ENCODE data around the gene TMEM225. TPM values are rescaled to one million over a fixed set of nuclear protein-coding genes. Genes with fewer than 3 reads are reported as not detected.
"Not testable (repeated sequence)": the region's sequence is repeated elsewhere in the genome, so short reads cannot be mapped to it uniquely, and the experiment has no call there.

The TMEM225 gene
- total RNA-seq, 1 donor from 2014 or later = not detected

DNA sequence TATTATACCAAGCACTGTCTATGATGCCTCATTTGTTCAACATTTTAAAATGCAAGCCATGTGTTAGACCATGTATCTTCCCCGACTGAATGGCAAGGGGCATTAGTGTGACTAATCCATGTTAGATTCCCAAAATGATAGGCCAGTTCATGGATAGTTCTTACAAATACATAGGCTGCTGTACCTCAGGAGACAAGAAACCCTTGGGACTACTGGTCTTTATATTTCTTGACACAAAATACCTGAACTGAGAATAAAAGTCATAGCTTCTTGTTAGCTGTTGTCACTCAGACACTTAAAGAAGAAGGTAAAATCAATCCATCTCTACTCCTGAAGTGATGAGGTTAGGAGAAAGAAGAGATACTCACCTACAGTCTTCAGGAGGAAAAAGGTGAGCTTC is 16.4 kb upstream of the TMEM225 start, which contains the start of gene OR8D4:
OR8D4 (plus strand) TSS at position 301 of the 400 bp plus-strand sequence. CDS start 4,265 bp downstream, outside the sequence.
- no peak for DNase-seq (ENCODE audit: low spot score)
- no peaks in the 10 kb centered on the region for H3K79me2 ChIP-seq (ENCODE audit: low read depth)
- TF ChIP-seq EZH2 (IDR thresholded peaks at IDR 0.05) = no peak
- TF ChIP-seq, protein P1, sequence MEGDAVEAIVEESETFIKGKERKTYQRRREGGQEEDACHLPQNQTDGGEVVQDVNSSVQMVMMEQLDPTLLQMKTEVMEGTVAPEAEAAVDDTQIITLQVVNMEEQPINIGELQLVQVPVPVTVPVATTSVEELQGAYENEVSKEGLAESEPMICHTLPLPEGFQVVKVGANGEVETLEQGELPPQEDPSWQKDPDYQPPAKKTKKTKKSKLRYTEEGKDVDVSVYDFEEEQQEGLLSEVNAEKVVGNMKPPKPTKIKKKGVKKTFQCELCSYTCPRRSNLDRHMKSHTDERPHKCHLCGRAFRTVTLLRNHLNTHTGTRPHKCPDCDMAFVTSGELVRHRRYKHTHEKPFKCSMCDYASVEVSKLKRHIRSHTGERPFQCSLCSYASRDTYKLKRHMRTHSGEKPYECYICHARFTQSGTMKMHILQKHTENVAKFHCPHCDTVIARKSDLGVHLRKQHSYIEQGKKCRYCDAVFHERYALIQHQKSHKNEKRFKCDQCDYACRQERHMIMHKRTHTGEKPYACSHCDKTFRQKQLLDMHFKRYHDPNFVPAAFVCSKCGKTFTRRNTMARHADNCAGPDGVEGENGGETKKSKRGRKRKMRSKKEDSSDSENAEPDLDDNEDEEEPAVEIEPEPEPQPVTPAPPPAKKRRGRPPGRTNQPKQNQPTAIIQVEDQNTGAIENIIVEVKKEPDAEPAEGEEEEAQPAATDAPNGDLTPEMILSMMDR (IDR thresholded peaks at IDR 0.05) = no peak
- no peak for TF ChIP-seq EZH2phosphoT487 (IDR thresholded peaks at IDR 0.05)
- Mint-ChIP-seq H3K27me3 (ENCODE audit: insufficient read depth, low read depth) (no peaks in the 10 kb centered on the region), H3K4me3 (no peak within 1 kb of the TSS), H3K9me3 (no peaks in the 10 kb centered on the region), H3K4me1 (peaks cover 8% of the 10 kb centered on the region), H3K36me3 (no peaks in the 10 kb centered on the region), H3K27ac (no peak within 1 kb of the TSS)
- H3K36me3 ChIP-seq = no peaks in the 10 kb centered on the region
- H3K9ac ChIP-seq = no peak within 1 kb of the TSS
- H3K4me3 ChIP-seq = no peak within 1 kb of the TSS
- no peaks in the 10 kb centered on the region for H3F3A ChIP-seq (ENCODE audit: low read depth)
- no peaks in the 10 kb centered on the region for H3K9me3 ChIP-seq (ENCODE audit: low read depth)
- no peak within 1 kb of the TSS for H3K27ac ChIP-seq
- peaks cover 16% of the 10 kb centered on the region for H3K4me1 ChIP-seq
- H3K27me3 ChIP-seq = no peaks in the 10 kb centered on the region
- no peaks in the 10 kb centered on the region for H4K20me1 ChIP-seq (ENCODE audit: low read depth)
- H2AFZ ChIP-seq (replicated peaks) = no peak within 1 kb of the TSS
- no peak within 1 kb of the TSS for H3K4me2 ChIP-seq

DNA sequence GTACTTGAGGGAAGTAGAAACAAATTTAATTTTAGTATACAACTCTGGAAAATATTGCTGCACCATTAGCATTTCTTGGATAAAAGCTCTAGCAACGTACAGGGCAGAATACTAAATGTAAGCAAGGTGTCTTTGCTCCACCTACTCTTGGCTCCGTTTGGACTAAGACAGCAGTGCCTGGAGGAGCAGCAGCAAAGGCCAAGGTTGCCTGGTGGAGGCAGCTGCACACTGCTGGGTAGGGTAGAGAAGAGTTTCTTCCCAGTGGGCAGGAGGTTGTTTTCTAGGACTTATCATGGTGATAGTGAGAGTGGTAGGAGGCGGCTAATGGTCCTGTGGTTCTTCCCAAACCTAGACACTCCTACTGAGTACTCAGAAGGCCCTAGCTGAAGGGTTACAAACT is 14.3 kb upstream of the TMEM225 start:
- Histone ChIP-seq H3K4me3 (no peak overlapping the region), H4K20me1 (ENCODE audit: low read depth) (no peaks in the 10 kb centered on the region), H3K27me3 (no peaks in the 10 kb centered on the region), H3K9me3 (ENCODE audit: low read depth) (no peaks in the 10 kb centered on the region), H3K36me3 (no peaks in the 10 kb centered on the region), H3K9ac (no peak overlapping the region), H3K4me1 (no peaks in the 10 kb centered on the region), H3K27ac (no peak overlapping the region), H3K79me2 (ENCODE audit: low read depth) (no peaks in the 10 kb centered on the region), H3F3A (ENCODE audit: low read depth) (no peaks in the 10 kb centered on the region), H2AFZ (replicated peaks) (no peak overlapping the region), H3K4me2 (no peak overlapping the region)
- no peaks in the 10 kb centered on the region for H3K9me3 Mint-ChIP-seq
- H3K27ac Mint-ChIP-seq = no peak overlapping the region
- H3K27me3 Mint-ChIP-seq (ENCODE audit: insufficient read depth, low read depth) = no peaks in the 10 kb centered on the region
- no peak overlapping the region for H3K4me3 Mint-ChIP-seq
- H3K36me3 Mint-ChIP-seq = no peaks in the 10 kb centered on the region
- TF ChIP-seq EZH2phosphoT487 (IDR thresholded peaks at IDR 0.05) = no peak
- no peak for DNase-seq (ENCODE audit: low spot score)
- no peaks in the 10 kb centered on the region for H3K4me1 Mint-ChIP-seq

DNA sequence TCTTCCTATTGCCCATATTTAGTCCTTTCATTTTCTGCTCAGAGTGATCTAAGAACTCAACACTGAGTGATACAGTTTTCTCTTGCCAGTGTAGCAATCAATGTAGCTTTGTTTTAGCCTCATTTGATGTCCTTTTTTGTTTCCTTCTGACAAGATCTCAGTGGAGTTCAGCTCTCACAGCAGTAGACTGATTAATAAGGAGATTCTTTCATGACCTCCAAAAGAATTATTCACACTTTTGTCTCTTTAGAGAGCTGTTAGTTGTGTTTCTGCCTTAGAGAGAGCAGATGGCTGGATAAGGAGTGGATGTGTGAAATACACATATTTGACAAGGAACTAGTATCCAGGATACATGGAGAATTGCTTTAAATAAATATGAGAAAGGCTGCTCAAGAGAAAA is 6.6 kb upstream of the TMEM225 start:
- H3K4me3 Mint-ChIP-seq = no peak overlapping the region
- H3K27ac ChIP-seq = no peak overlapping the region
- no peak overlapping the region for H3K27ac Mint-ChIP-seq
- H2AFZ ChIP-seq (replicated peaks) = peak overlapping the region; percentile 9
- H3K27me3 ChIP-seq = no peaks in the 10 kb centered on the region
- H3K79me2 ChIP-seq (ENCODE audit: low read depth) = no peaks in the 10 kb centered on the region
- H4K20me1 ChIP-seq (ENCODE audit: low read depth) = no peaks in the 10 kb centered on the region
- H3K9ac ChIP-seq = no peak overlapping the region
- H3F3A ChIP-seq (ENCODE audit: low read depth) = no peaks in the 10 kb centered on the region
- no peaks in the 10 kb centered on the region for H3K9me3 ChIP-seq (ENCODE audit: low read depth)
- no peaks in the 10 kb centered on the region for H3K36me3 ChIP-seq
- H3K27me3 Mint-ChIP-seq (ENCODE audit: insufficient read depth, low read depth) = no peaks in the 10 kb centered on the region
- no peak overlapping the region for H3K4me2 ChIP-seq
- TF ChIP-seq EZH2 (IDR thresholded peaks at IDR 0.05) = no peak
- no peak for TF ChIP-seq EZH2phosphoT487 (IDR thresholded peaks at IDR 0.05)
- TF ChIP-seq, protein P1 (IDR thresholded peaks at IDR 0.05) = no peak
- peaks cover 13% of the 10 kb centered on the region for H3K4me1 ChIP-seq
- DNase-seq (ENCODE audit: low spot score) = no peak
- peaks cover 6% of the 10 kb centered on the region for H3K4me1 Mint-ChIP-seq
- H3K36me3 Mint-ChIP-seq = no peaks in the 10 kb centered on the region
- no peaks in the 10 kb centered on the region for H3K9me3 Mint-ChIP-seq
- H3K4me3 ChIP-seq = no peak overlapping the region

DNA sequence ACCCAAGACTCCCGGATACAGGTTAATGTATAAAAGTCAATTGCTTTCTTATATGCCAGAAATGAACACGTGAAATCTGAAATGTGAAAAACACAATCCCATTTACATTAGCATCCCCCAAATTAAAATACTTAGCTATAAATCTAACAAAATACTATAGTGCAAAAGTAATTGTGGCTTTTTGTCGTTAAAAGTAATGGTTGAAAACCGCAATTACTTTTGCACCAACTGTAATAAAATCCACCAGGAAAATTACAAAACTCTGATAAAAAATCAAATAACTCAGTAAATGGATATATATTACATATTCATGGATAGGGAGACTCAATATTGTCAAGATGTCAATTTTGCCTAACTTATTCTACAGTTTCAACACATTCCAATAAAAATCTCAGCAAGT is 4.6 kb downstream of the TMEM225 start:
- Histone ChIP-seq H2AFZ (replicated peaks) (no peak overlapping the region), H3K9ac (no peak overlapping the region), H3K4me1 (peaks cover 21% of the 10 kb centered on the region), H3K9me3 (ENCODE audit: low read depth) (no peaks in the 10 kb centered on the region), H3K4me2 (no peak overlapping the region), H3K36me3 (no peaks in the 10 kb centered on the region), H3K27ac (no peak overlapping the region), H3K4me3 (no peak overlapping the region), H3F3A (ENCODE audit: low read depth) (peaks cover 18% of the 10 kb centered on the region), H3K27me3 (no peaks in the 10 kb centered on the region), H4K20me1 (ENCODE audit: low read depth) (no peaks in the 10 kb centered on the region), H3K79me2 (ENCODE audit: low read depth) (no peaks in the 10 kb centered on the region)
- DNase-seq (ENCODE audit: low spot score) = no peak
- Mint-ChIP-seq H3K9me3 (peaks cover 4% of the 10 kb centered on the region), H3K4me3 (no peak overlapping the region), H3K4me1 (no peaks in the 10 kb centered on the region), H3K27ac (no peak overlapping the region), H3K27me3 (ENCODE audit: insufficient read depth, low read depth) (peaks cover 2% of the 10 kb centered on the region), H3K36me3 (no peaks in the 10 kb centered on the region)
- TF ChIP-seq EZH2phosphoT487 (IDR thresholded peaks at IDR 0.05) = no peak
- TF ChIP-seq EZH2 (IDR thresholded peaks at IDR 0.05) = no peak
- TF ChIP-seq, protein P1 (IDR thresholded peaks at IDR 0.05) = no peak

DNA sequence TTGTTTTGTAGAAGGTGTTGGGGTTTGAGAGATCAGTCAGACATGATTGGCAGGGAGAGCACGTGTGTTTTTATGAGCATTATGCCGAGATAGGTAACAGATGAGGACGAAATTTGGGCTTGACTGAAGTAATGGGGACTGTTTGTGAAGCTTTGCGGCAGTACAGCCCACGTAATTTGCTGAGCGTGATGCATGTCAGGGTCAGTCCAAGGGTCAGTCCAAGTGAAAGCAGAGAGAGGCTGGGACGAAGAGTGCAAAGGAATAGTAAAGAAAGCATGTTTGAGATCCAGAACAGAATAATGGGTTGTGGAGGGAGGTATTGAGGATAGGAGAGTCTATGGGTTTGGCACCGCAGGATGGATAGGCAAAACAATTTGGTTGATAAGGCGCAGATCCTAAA is 17.7 kb downstream of the TMEM225 start:
- H3K4me3 Mint-ChIP-seq, H3K4me3 ChIP-seq, H3K4me1 Mint-ChIP-seq: not testable (repeated sequence)

DNA sequence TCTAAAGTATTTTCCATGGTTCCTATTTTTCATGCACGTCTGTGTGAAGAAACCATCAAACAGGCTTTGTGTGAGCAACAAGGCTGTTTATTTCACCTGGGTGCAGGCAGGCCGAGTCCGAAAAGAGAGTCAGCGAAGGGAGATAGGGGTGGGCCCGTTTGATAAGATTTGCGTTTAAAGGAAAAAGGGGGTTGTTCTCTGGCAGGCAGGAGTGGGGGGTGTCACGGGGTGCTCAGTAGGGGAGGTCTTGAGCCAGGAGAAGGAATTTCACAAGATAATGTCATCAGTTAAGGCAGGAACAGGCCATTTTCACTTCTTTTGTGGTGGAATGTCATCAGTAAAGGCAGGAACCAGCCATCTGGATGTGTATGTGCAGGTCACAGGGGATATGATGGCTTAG is 20.2 kb downstream of the TMEM225 start:
- not testable (repeated sequence) for H2AFZ ChIP-seq (replicated peaks); H3K4me1 Mint-ChIP-seq; H3K4me2 ChIP-seq; H3K27ac Mint-ChIP-seq; H3F3A ChIP-seq (ENCODE audit: low read depth); H3K79me2 ChIP-seq (ENCODE audit: low read depth); H3K4me3 Mint-ChIP-seq; H4K20me1 ChIP-seq (ENCODE audit: low read depth); H3K9me3 Mint-ChIP-seq; H3K4me1 ChIP-seq; H3K36me3 Mint-ChIP-seq; H3K36me3 ChIP-seq; H3K27me3 ChIP-seq; H3K27ac ChIP-seq; DNase-seq (ENCODE audit: low spot score); H3K27me3 Mint-ChIP-seq (ENCODE audit: insufficient read depth, low read depth); H3K9ac ChIP-seq; H3K9me3 ChIP-seq (ENCODE audit: low read depth); H3K4me3 ChIP-seq

More for the DNA sequence above, 17.7 kb downstream of the TMEM225 start:
- not testable (repeated sequence) for H3K36me3 Mint-ChIP-seq; H3K27me3 ChIP-seq; H3K4me2 ChIP-seq; H3K27ac ChIP-seq; H3K36me3 ChIP-seq; H2AFZ ChIP-seq (replicated peaks); H3K9ac ChIP-seq; H3K27me3 Mint-ChIP-seq (ENCODE audit: insufficient read depth, low read depth); H4K20me1 ChIP-seq (ENCODE audit: low read depth); H3K27ac Mint-ChIP-seq; H3K9me3 ChIP-seq (ENCODE audit: low read depth); H3K4me1 ChIP-seq; DNase-seq (ENCODE audit: low spot score); H3K9me3 Mint-ChIP-seq; H3F3A ChIP-seq (ENCODE audit: low read depth); H3K79me2 ChIP-seq (ENCODE audit: low read depth)
